Left cardiac atrium (tissue), 4 donors: ENCODE measurements around the gene MPHOSPH10. TPM values are rescaled to one million over a fixed set of nuclear protein-coding genes. Genes with fewer than 3 reads are reported as not detected.
"Not testable (repeated sequence)": the region's sequence is repeated elsewhere in the genome, so short reads cannot be mapped to it uniquely, and the experiment has no call there.

Experiments
- ATAC-seq, 2 donors: fragments of 200-7000 bp; cut with Tn5 transposase; one replicate each; pipeline ENCODE4 v1.9.1; 2020; ENCODE audit warnings: mild to moderate bottlenecking in 2 of 2, moderate library complexity in 2 of 2
- DNase-seq: peaks from one replicate; pipeline ENCODE4 v3.0.0-alpha.2; 2020
- intact Hi-C, 2 donors: fragments of 100-400 bp; cut with DNase I; formaldehyde crosslinking; loops; one replicate each; pipeline versions ENCODE4 v1.14.1 to v1.15.1; 2022 to 2023
- total RNA-seq, 2 donors: library from RNA; stranded (reverse); fragmentation: NEBNext Ultra II Directional; extraction: Animal tissue kit (Norgen Biotek cat#: 25700); gene quantifications; one replicate each; pipeline ENCODE4 v1.2.1, GENCODE V29; 2021
- donor health status: DM: no; HTN: yes; CAD: no.
- donor health status: DM: no; HTN: yes; CAD: no; lungs with severe emphysema.
- donor health status: DM: yes; HTN: yes; CAD: no.
- donor health status: Dilated cardiomyopathy.

The MPHOSPH10 gene
- total RNA-seq, 2 donors from 2014 or later, result 18.3 to 29.6 TPM

DNA sequence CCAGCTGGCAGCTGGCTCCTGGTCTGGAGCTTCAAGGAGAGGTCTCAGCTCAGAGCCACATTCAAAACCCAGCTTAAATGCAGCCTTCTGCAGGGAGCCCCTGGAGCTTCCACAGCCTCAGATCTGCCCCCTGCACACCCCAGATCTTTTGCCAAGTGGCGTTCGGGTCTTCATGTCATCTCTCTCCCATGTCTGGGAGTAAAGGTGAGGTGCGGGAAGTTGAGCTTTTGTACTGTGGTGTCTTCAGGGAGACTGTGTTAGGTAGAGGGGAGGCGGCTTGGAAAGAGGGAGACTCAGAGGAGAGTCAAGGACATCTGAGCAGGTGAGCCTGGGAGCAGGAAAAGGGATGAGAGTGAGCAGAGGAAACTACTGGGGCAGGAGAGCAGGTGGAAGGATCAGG lies 25.4 kb downstream of the MPHOSPH10 start:
- intact Hi-C loops, result no loop called here
- DNase-seq (no peak), ATAC-seq (no peak)

DNA sequence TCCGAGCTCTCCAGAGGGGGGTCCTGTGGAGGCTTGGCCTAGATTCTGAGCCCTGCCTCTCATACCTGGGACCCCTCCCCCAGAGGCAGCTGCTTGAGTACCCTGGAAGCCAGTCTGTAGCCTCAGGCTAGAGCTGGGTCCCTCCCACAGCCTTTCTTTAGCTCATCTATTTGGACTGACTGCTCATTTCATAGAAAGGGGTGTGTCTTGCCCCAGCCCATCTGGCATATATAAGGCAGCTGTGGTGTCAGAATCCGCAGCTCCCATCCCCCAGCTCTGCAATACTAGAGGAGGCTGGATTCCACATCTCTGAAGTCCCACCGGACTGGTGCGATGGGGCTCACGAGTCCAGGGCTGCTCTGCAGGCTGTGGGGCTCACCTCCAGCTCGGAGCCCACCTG lies 26.1 kb downstream of the MPHOSPH10 start:
- intact Hi-C loops, result no loop called here

DNA sequence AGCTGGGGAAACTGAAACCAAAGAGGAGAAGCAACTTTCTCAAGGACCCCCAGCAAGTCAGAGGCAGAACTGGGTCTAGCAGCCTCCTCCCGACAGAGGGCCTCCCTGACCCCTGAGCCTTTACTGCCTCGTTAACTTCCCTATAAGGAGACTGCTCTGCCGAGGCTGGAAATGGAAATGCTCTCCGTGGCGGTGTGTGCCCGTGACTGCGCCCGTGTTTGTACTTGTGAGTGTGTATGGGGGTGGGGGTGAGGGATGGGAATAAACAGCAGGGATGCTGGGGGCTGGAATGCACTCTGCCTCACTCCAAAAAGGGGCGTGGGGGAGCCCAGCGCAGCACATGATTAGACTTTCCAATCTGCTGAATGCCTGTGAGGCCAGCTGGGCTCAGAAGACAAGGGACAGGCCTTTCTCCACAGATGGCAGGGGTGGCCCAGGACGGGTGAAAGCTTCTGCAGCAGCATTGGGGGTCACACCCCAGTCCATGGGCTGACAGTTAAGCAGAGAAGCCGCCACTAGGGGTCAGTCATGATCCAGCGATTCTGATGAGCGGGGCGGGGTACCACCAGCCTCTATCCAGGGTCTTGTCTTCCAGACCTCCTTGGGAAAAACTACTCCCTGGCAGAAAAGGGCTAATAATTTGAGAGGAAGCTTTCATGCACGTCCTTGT lies 26.8 kb downstream of the MPHOSPH10 start:
- DNase-seq (peak; percentile 56), ATAC-seq (peak; percentile 73 to 83)
- intact Hi-C loops, result no loop called here

More for the DNA sequence above, 26.1 kb downstream of the MPHOSPH10 start:
- ATAC-seq, result no peak
- DNase-seq, result no peak

DNA sequence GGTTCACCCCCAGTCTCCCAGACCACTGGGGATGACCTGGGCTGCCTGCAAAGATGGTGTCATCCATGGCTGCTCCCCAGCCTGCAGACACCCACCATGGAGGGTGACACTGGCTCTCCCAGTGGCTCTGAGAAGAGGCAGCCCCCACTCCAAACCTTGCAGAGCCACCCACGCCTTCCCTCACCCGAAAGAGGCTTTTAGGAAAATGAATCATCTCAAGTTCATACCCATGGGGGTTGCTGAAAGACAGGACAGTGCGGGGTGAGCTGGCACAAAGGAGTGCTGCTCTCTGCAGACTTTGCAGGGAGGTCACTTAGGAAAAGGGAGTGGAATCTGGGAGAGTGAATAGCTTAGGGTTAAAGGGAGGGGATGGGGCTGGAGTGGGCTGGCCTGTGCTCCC lies 36.4 kb downstream of the MPHOSPH10 start:
- ATAC-seq (no peak), DNase-seq (no peak)
- intact Hi-C loops, result no loop called here

DNA sequence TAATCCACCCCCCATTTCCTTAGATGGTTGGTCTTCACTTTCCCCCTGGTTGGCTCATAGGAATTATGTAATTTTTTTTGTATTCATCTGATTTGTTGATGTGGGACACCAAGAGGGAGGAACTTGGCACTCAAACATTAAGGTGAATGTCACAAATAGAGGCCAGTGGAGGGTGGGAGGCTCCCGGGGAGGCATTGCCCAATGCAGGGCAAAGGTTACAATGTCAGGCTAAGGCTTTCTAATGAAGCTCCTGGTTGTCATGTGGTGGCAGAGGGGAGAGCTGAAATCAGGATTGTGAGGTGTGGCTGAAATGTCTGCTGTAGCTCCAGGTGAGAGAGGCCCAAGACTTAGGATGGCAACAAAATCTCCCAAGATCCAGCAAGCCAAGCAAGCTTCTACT lies 42.7 kb downstream of the MPHOSPH10 start:
- intact Hi-C loops, result no loop called here
- DNase-seq (no peak), ATAC-seq (no peak)

DNA sequence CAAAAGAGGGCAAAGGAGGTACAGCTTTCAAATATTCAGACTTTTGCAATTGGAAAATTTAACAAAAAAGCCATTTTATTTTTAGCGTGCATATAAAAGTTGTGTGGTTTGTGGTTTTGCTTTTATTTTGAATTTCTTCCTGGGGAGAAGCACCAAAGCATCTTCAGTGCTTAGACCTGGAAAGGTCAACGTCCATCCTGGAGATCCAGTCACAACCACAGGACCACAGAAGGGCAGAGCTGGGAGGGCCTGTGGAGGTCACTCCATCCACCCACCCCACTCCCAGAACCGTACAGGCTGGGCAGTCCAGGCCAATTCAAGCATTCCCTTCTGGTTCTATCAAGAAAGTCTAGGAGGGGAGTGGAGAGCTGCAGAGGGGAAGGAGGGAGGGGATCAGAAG lies 43.8 kb downstream of the MPHOSPH10 start:
- intact Hi-C loops, result no loop called here
- no peak for DNase-seq

DNA sequence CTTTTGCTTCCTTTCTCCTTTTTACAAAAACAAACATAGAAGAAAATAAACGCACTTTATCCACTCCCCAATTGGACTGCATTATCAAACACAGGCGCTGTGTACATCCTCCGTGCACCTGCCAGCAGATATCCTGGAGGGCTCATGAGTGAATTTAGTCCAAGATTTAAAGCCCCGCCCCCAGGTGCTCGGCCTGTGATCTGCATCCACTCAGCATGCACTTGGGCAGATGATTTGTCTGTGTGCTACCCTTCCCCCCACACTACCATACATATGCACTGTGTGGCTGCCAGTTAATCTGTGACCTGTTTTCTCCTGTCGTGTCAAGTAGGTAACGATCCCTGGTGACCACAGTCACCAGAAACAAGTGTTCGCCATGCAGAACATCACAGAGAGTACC lies 48.4 kb downstream of the MPHOSPH10 start:
- ATAC-seq, intact Hi-C loops, DNase-seq: not testable (repeated sequence)

More for the DNA sequence above, 43.8 kb downstream of the MPHOSPH10 start:
- no peak for ATAC-seq

DNA sequence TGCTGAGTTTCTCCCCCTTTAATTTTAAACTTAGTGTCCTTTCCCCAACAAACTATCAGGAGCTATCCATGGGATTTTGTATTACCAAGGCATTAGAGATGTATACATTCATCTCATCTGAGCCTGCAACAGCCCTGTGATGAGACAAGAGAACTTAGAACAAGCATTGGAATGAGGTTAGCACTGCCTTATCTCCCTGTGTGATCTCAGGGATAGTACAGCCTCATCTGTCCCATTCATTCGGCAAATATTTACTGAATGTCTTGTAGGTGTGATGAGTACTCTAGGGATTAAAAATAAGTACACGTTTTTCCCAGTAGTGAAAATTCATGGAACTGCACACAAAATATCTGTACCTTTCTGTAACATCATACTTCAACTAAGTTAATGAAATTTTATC lies 50.9 kb downstream of the MPHOSPH10 start:
- DNase-seq (no peak), ATAC-seq (no peak)
- intact Hi-C loops, result no loop called here

DNA sequence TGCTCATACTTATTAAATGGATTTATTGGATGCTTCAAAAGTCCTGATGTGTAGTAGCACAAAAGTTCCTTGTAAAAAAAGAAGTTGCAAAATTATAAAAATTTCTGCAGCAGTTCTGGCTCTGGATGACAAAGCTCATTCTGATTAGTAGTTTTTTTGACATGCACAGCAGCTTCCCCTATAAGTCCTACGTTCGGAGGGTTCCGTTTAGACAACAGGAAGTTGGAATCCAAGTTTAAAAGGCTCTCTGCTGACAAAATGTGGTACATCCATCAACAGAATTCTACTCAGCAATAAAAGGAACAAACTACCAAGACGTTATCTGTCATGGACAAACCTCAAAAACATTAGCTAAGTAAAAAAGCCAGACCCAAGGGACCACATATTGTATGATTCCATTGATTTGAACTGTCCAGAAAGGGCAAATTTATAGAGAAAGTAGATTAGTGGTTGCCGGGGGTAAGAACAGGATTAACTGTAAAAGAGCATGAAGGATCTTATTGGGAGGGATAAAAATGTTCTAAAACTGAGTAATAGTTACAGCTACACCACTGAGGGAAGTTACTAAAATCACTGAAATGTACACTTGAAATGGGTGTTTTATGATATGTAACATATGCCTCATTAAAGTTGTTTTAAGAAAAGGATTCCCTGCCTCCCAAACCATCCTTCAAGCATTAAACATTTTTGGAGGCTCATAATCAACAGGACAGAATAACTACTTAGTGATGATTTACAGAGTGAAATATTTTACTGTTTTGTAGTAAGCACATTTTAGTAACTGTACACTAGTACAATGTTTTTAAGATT lies 53.1 kb downstream of the MPHOSPH10 start:
- DNase-seq, intact Hi-C loops: not testable (repeated sequence)
- peak in 1 of 2 donors; percentile 34 for ATAC-seq

DNA sequence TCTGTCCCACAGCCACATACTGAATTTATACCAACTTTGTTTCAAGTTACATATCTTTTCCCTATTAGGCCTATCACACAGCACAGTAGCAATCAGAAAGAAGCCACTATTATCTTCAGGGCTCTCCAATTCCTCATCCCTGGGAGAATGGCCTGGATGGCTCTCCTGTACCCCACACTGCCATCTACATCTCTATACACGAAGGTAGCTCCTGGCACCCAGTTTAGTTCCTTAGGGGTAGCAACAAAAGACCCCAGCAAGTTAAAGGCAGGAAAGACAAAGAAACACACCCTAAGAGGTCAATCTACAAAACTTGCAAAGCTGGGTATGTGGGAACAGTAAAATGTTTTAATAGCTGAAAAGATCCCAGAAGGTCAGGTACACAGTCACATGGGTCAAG lies 56.5 kb downstream of the MPHOSPH10 start:
- ATAC-seq (no peak), DNase-seq (no peak)
- intact Hi-C loops, result no loop called here

DNA sequence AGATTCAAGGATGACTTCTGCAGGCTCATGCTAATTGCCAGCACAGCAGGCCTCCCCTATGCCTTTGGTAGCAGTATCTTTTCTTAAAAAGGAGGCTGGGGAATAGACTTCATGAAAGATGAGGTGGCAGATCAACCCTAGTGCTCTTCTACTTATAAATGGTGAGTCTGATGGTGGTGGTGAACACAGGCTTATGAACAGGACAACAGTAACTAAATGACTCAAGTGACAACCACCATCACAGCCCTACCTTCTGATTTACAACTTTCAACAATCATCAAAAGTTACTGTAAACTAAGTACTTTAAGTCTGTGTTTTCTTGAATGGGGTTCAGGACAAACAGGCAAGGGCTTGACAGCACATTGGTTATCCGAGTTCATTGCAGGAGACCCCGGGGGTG lies 57.2 kb downstream of the MPHOSPH10 start:
- DNase-seq (no peak), ATAC-seq (no peak)
- intact Hi-C loops, result no loop called here

DNA sequence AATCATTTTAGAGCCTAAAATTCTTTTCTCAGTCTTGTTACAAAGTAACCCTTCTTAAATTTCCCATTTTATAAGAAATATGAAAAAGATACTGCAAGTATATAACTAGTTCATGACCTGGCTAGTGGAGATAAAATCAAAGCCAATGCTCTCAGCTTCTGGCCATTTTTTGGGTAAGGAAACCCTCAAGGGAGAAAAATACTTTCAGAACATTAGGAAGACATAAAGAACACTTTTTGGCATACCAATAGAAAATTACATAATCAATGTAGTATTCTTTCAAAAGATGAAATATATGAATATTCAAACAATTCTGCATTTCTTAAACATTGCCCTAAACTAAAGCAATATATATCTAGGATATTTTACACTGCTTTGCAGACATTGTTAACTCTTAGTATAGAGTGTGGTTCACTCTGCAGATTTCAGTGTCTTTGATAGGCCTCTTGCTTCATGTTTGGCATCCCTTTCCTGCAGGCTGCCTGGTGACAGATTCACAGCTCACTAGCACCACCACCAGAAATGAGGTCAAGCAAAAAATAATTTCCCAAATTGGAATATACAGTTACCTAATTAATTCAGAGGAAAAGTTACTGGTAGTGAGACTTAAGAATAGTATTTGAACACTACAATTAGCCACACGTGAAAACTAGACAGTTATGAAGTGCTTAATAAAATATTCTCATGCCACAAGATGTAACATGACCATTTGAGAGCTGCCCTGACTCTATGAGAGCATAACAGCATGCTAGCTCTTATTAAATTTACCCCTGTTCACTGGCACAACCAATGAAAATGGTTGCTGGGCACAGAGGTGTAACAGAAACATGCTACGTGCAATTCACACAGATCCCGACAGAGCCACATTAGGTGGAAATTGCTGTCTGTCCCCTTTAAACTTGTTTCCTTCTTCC lies 60.5 kb downstream of the MPHOSPH10 start:
- ATAC-seq (peak in 1 of 2 donors; percentile 70), DNase-seq (no peak)
- intact Hi-C loops, result no loop called here

DNA sequence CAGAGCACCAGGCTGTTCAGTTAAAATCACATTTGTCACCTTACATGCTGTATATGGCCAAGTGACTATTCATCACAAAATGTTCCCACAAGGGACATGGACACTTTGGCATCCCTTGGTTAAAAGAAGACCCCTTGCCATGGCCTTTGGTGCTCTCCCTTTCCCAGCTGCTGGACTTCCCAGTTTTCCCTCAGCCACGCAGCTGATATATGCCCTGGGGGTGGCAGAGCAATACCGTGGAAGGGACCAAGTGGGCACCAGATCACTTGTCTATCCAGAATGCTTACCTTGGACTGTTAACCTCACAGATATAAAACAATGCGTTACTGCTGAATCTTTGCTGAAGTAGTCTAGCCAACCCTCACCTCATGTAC lies 61.1 kb downstream of the MPHOSPH10 start:
- ATAC-seq (no peak), DNase-seq (no peak)
- intact Hi-C loops, result no loop called here

Other genes with a start within 250 kb of the MPHOSPH10 start
- under 1 TPM; 0.47 to 0.81 TPM for gene VAX2, start 230.1 kb upstream of the MPHOSPH10 start, total RNA-seq
- gene ATP6V1B1, start 194.7 kb upstream of the MPHOSPH10 start, total RNA-seq, result under 1 TPM; 0.85 to 0.89 TPM
- 1 to 10 TPM; 1.8 to 2.3 TPM for gene ANKRD53, start 152.0 kb upstream of the MPHOSPH10 start, total RNA-seq
- gene TEX261, start 135.8 kb upstream of the MPHOSPH10 start, total RNA-seq, result 10 to 100 TPM; 54.8 to 60.4 TPM
- gene NAGK, start 62.0 kb upstream of the MPHOSPH10 start, total RNA-seq, result 10 to 100 TPM; 54.5 to 66.4 TPM
- gene MCEE, start 405 bp upstream of the MPHOSPH10 start, total RNA-seq, result 10 to 100 TPM; 26.6 to 31.7 TPM
- 10 to 100 TPM; 15.1 to 20.5 TPM for gene PAIP2B, start 96.5 kb downstream of the MPHOSPH10 start, total RNA-seq
- gene ZNF638, start 201.1 kb downstream of the MPHOSPH10 start, total RNA-seq, result 10 to 100 TPM; 68.7 to 72.8 TPM